Fibroblast of pulmonary artery (primary cell): ENCODE results near the gene TAB3.
A peak's percentile ranks its signal among the peaks of the same experiment; 100 is the strongest.

ENCODE experiments used
- DNase-seq: peaks from one replicate; pipeline ENCODE4 v3.0.0-alpha.2; 2010; ENCODE audit warnings: low read depth
- H3K4me3 ChIP-seq: replicated peaks from 2 replicates; pipeline ENCODE4 v1.5.1; 2011; ENCODE audit warnings: low read depth, mild to moderate bottlenecking, control low read depth, low read length, moderate library complexity
- CTCF ChIP-seq: IDR thresholded peaks from 2 replicates; pipeline ENCODE4 v1.5.1; 2011; ENCODE audit warnings: mild to moderate bottlenecking, control low read depth, low read length, inconsistent platforms; ENCODE audit errors: missing control alignments

The TAB3 gene

GRCh38 chrX:30889147-30890140, at the start of gene TAB3:
TSS of gene TAB3 (minus strand) at chrX:30889254. CDS start at chrX:30859588, 29,666 bp downstream.
- DNase-seq, result peak; percentile 97
- peak within 1 kb of the TSS; percentile 69 for H3K4me3 ChIP-seq
- no peak for TF ChIP-seq CTCF

GRCh38 chrX:30938295-30938694, 49.2 kb upstream of the TAB3 start:
- DNase-seq, result no peak
- no peak for TF ChIP-seq CTCF
- no peak overlapping the region for H3K4me3 ChIP-seq

- TF ChIP-seq CTCF, result peak; percentile 20
- DNase-seq, result peak; percentile 24
- no peak overlapping the region for H3K4me3 ChIP-seq
These were observed 46.9 kb upstream of the TAB3 start for GRCh38 chrX:30935985-30936384.

GRCh38 chrX:30931920-30932319, 42.9 kb upstream of the TAB3 start:
- no peak for TF ChIP-seq CTCF
- H3K4me3 ChIP-seq, result no peak overlapping the region
- no peak for DNase-seq

GRCh38 chrX:30930679-30931078, 41.6 kb upstream of the TAB3 start:
- TF ChIP-seq CTCF, result no peak
- no peak for DNase-seq
- H3K4me3 ChIP-seq, result no peak overlapping the region

GRCh38 chrX:30930143-30930542, 41.1 kb upstream of the TAB3 start:
- H3K4me3 ChIP-seq, result no peak overlapping the region
- no peak for TF ChIP-seq CTCF
- DNase-seq, result no peak

GRCh38 chrX:30920271-30920670, 31.2 kb upstream of the TAB3 start:
- no peak for TF ChIP-seq CTCF
- DNase-seq, result no peak
- H3K4me3 ChIP-seq, result no peak overlapping the region
